Neutrophil (primary cell): ENCODE measurements around the gene IFIT1B.

Experiments used
- H3K27ac ChIP-seq: fragments of 200-600 bp; sonication (generic); 2 replicates; pipeline ENCODE4 v1.5.1; 2016; ENCODE audit warnings: mild to moderate bottlenecking, moderate library complexity
- H3K27me3 ChIP-seq: fragments of 200-600 bp; sonication (generic); 2 replicates; pipeline ENCODE4 v1.6.0; 2016; ENCODE audit warnings: mild to moderate bottlenecking
- H3K36me3 ChIP-seq: fragments of 200-600 bp; sonication (generic); 2 replicates; pipeline ENCODE4 v1.5.1; 2017
- H3K4me1 ChIP-seq, 2 experiments: fragments of 200-600 bp in 1 of 2; sonication (generic) in 1 of 2; 1 replicate in 1 of 2; 2 replicates in 1 of 2; pipeline versions ENCODE4 v1.5.1 to v1.6.1; 2013 to 2016; ENCODE audit warnings: low read depth in 1 of 2, low read length in 1 of 2, mild to moderate bottlenecking in 1 of 2, moderate library complexity in 1 of 2; ENCODE audit not compliant: control insufficient read depth in 1 of 2, insufficient read depth in 1 of 2
- H3K4me3 ChIP-seq, 2 experiments: fragments of 200-600 bp in 1 of 2; sonication (generic) in 1 of 2; 1 replicate in 1 of 2; 2 replicates in 1 of 2; pipeline ENCODE4 v1.5.1; 2013 to 2016; ENCODE audit warnings: low read depth in 1 of 2, low read length in 1 of 2, mild to moderate bottlenecking in 1 of 2, moderate library complexity in 1 of 2
- H3K9me3 ChIP-seq: fragments of 200-600 bp; sonication (generic); 2 replicates; pipeline ENCODE4 v1.5.1; 2016
- CTCF ChIP-seq: fragments of 200-600 bp; sonication (generic); IDR thresholded peaks from 2 replicates; pipeline ENCODE4 v1.5.1; 2016; ENCODE audit warnings: antibody characterized with exemption

The IFIT1B gene

GRCh38 chr10:89351780-89352597, 25.9 kb upstream of the IFIT1B start:
- no peak for TF ChIP-seq CTCF
- Histone ChIP-seq H3K9me3 (no peaks in the 10 kb centered on the region), H3K27me3 (peaks cover 27% of the 10 kb centered on the region), H3K27ac (no peak overlapping the region), H3K4me3 (no peak overlapping the region), H3K36me3 (no peaks in the 10 kb centered on the region), H3K4me1 (peaks cover 0 to 1% of the 10 kb centered on the region in 2 experiments)

GRCh38 chr10:89352802-89353201, 25.1 kb upstream of the IFIT1B start:
- H3K27me3 ChIP-seq: peaks cover 24% of the 10 kb centered on the region
- no peaks in the 10 kb centered on the region for H3K4me1 ChIP-seq
- H3K4me3 ChIP-seq: no peak overlapping the region
- H3K36me3 ChIP-seq: no peaks in the 10 kb centered on the region
- no peak overlapping the region for H3K27ac ChIP-seq
- TF ChIP-seq CTCF: no peak
- no peaks in the 10 kb centered on the region for H3K9me3 ChIP-seq

GRCh38 chr10:89355394-89355931, 22.4 kb upstream of the IFIT1B start:
- no peaks in the 10 kb centered on the region for H3K9me3 ChIP-seq
- no peaks in the 10 kb centered on the region for H3K36me3 ChIP-seq
- no peak overlapping the region for H3K27ac ChIP-seq
- no peak for TF ChIP-seq CTCF
- no peaks in the 10 kb centered on the region for H3K4me1 ChIP-seq
- peaks cover 1% of the 10 kb centered on the region for H3K27me3 ChIP-seq
- H3K4me3 ChIP-seq: no peak overlapping the region

- no peak overlapping the region for H3K4me3 ChIP-seq
- no peak overlapping the region for H3K27ac ChIP-seq
- no peaks in the 10 kb centered on the region for H3K9me3 ChIP-seq
- H3K36me3 ChIP-seq: no peaks in the 10 kb centered on the region
- no peak for TF ChIP-seq CTCF
- no peaks in the 10 kb centered on the region for H3K27me3 ChIP-seq
- no peaks in the 10 kb centered on the region for H3K4me1 ChIP-seq
Observed at GRCh38 chr10:89357096-89357495, 20.8 kb upstream of the IFIT1B start.

- no peak for TF ChIP-seq CTCF
- Histone ChIP-seq H3K27me3 (no peaks in the 10 kb centered on the region), H3K36me3 (no peaks in the 10 kb centered on the region), H3K4me3 (no peak overlapping the region), H3K4me1 (no peaks in the 10 kb centered on the region), H3K27ac (no peak overlapping the region), H3K9me3 (no peaks in the 10 kb centered on the region)
Observed at GRCh38 chr10:89357975-89358374, 19.9 kb upstream of the IFIT1B start.
